IMR-90 (cell line): ENCODE measurements around the gene ARMH2. TPM values are rescaled to one million over a fixed set of nuclear protein-coding genes. Genes with fewer than 3 reads are reported as not detected.

ENCODE experiments used
- ATAC-seq: fragments of 200-7000 bp; cut with Tn5 transposase; 2 replicates; pipeline ENCODE4 v1.9.1; 2020; ENCODE audit warnings: low read depth, mild to moderate bottlenecking, moderate library complexity
- BruUV-seq: library from RNA; stranded (reverse); fragments of 400-500 nt; replicated peaks from 2 replicates; lab custom pipeline; 2021; lab: Mats Ljungman, UMichigan
- CTCF ChIA-PET: fragments of 300-600 bp; formaldehyde crosslinking; extraction: SDS; loops from one replicate; lab custom pipeline; 2021; ENCODE audit warnings: antibody characterized with exemption; lab: Yijun Ruan, JAX
- POLR2A ChIA-PET: fragments of 300-600 bp; sonication (Branson Sonifier 250); formaldehyde crosslinking; loops from one replicate; lab custom pipeline; 2022; ENCODE audit warnings: antibody characterized with exemption; ENCODE audit not compliant: unreplicated experiment; lab: Charles Lee
- DNase-seq: peaks from one replicate; pipeline ENCODE4 v3.0.0; 2013
- H2AFZ ChIP-seq: replicated peaks from 2 replicates; pipeline ENCODE3; 2013; ENCODE audit warnings: low read length, mild to moderate bottlenecking; ENCODE audit not compliant: poor library complexity
- H2AK5ac ChIP-seq: 2 replicates; pipeline ENCODE4 v1.6.1; 2013; ENCODE audit warnings: low read depth, low read length, inconsistent platforms
- H2AK9ac ChIP-seq: replicated peaks from 2 replicates; pipeline ENCODE3; 2013; ENCODE audit warnings: mild to moderate bottlenecking, low read depth, low read length, moderate library complexity; ENCODE audit not compliant: poor library complexity
- H2BK120ac ChIP-seq: 2 replicates; pipeline ENCODE4 v1.6.1; 2013; ENCODE audit warnings: low read depth, low read length, inconsistent platforms
- H2BK15ac ChIP-seq: 3 replicates; pipeline ENCODE4 v1.6.1; 2013; ENCODE audit warnings: low read depth, low read length, inconsistent platforms
- H2BK20ac ChIP-seq: 2 replicates; pipeline ENCODE4 v1.6.1; 2013; ENCODE audit warnings: low read depth, mild to moderate bottlenecking, inconsistent platforms, low read length, moderate library complexity
- H2BK5ac ChIP-seq: 2 replicates; pipeline ENCODE4 v1.6.1; 2013; ENCODE audit warnings: mild to moderate bottlenecking, low read depth, low read length, inconsistent platforms; ENCODE audit not compliant: poor library complexity, severe bottlenecking
- H3K14ac ChIP-seq: replicated peaks from 2 replicates; pipeline ENCODE4 v1.6.1; 2013; ENCODE audit warnings: low read depth, low read length, inconsistent platforms
- H3K18ac ChIP-seq: 2 replicates; pipeline ENCODE4 v1.6.1; 2013; ENCODE audit warnings: low read depth, low read length, control low read depth
- H3K23ac ChIP-seq: 2 replicates; pipeline ENCODE4 v1.6.1; 2013; ENCODE audit warnings: low read depth, low read length, inconsistent platforms
- H3K27ac ChIP-seq: 2 replicates; pipeline ENCODE4 v1.5.1; 2013; ENCODE audit warnings: mild to moderate bottlenecking, control low read depth, low read length; ENCODE audit not compliant: insufficient read depth
- H3K27me3 ChIP-seq: 2 replicates; pipeline ENCODE4 v1.6.1; 2013; ENCODE audit warnings: low read length; ENCODE audit not compliant: control insufficient read depth, insufficient read depth
- H3K36me3 ChIP-seq: 2 replicates; pipeline ENCODE4 v1.6.1; 2013; ENCODE audit warnings: low read length, mixed read lengths; ENCODE audit not compliant: control insufficient read depth, insufficient read depth
- H3K4ac ChIP-seq: 2 replicates; pipeline ENCODE4 v1.6.1; 2013; ENCODE audit warnings: low read depth, low read length, inconsistent platforms
- H3K4me1 ChIP-seq: 2 replicates; pipeline ENCODE4 v1.6.1; 2013; ENCODE audit warnings: low read length, mixed read lengths; ENCODE audit not compliant: control insufficient read depth, insufficient read depth
- H3K4me2 ChIP-seq: 2 replicates; pipeline ENCODE4 v1.6.1; 2013; ENCODE audit warnings: low read depth, mild to moderate bottlenecking, control low read depth, low read length, moderate library complexity
- H3K4me3 ChIP-seq: 2 replicates; pipeline ENCODE4 v1.5.1; 2013; ENCODE audit warnings: low read depth, mild to moderate bottlenecking, control low read depth, low read length, moderate library complexity; ENCODE audit not compliant: insufficient read depth
- H3K56ac ChIP-seq: 2 replicates; pipeline ENCODE4 v1.6.1; 2013; ENCODE audit warnings: low read length, inconsistent platforms; ENCODE audit not compliant: insufficient read depth; ENCODE audit errors: extremely low read depth
- H3K79me1 ChIP-seq, 2 experiments: 2 replicates each; pipeline ENCODE4 v1.6.1; 2013; ENCODE audit warnings: low read length in 2 of 2, inconsistent platforms in 1 of 2, low read depth in 1 of 2
- H3K9ac ChIP-seq: 2 replicates; pipeline ENCODE4 v1.6.1; 2013; ENCODE audit warnings: low read depth, low read length, control low read depth
- H3K9me1 ChIP-seq: 2 replicates; pipeline ENCODE4 v1.6.1; 2013; ENCODE audit warnings: low read length, inconsistent platforms; ENCODE audit not compliant: insufficient read depth
- H3K9me3 ChIP-seq: 2 replicates; pipeline ENCODE4 v1.6.1; 2013; ENCODE audit warnings: low read length; ENCODE audit not compliant: control insufficient read depth, insufficient read depth
- H4K20me1 ChIP-seq: 2 replicates; pipeline ENCODE4 v1.6.1; 2013; ENCODE audit warnings: low read length, inconsistent platforms; ENCODE audit not compliant: insufficient read depth
- H4K5ac ChIP-seq: 2 replicates; pipeline ENCODE4 v1.6.1; 2013; ENCODE audit warnings: mild to moderate bottlenecking, low read depth, low read length, control low read depth
- H4K8ac ChIP-seq, 2 experiments: 2 replicates each; pipeline ENCODE4 v1.6.1; 2013; ENCODE audit warnings: low read depth in 2 of 2, low read length in 2 of 2, control low read depth in 1 of 2, inconsistent platforms in 1 of 2
- H4K91ac ChIP-seq: 2 replicates; pipeline ENCODE4 v1.6.1; 2013; ENCODE audit warnings: low read depth, low read length, inconsistent platforms; ENCODE audit not compliant: insufficient read depth
- CHD1 ChIP-seq: IDR thresholded peaks from 2 replicates; pipeline ENCODE4 v1.6.1; 2012; ENCODE audit warnings: low read depth, low read length, improper control_type of control experiment
- ELK1 ChIP-seq: fragments of 150-350 bp; IDR thresholded peaks from 2 replicates; pipeline ENCODE4 v1.6.1; 2016; ENCODE audit warnings: low read depth, mild to moderate bottlenecking, low read length, moderate library complexity, borderline replicate concordance
- MAZ ChIP-seq: IDR thresholded peaks from 2 replicates; pipeline ENCODE4 v1.6.1; 2012; ENCODE audit warnings: low read depth, mild to moderate bottlenecking, low read length, improper control_type of control experiment, moderate library complexity, borderline replicate concordance
- NFE2L2 ChIP-seq: fragments of 150-350 bp; IDR thresholded peaks from 2 replicates; pipeline ENCODE4 v1.6.1; 2016; ENCODE audit warnings: low read depth, mild to moderate bottlenecking, low read length
- RCOR1 ChIP-seq: IDR thresholded peaks from 2 replicates; pipeline ENCODE4 v1.6.1; 2012; ENCODE audit warnings: mild to moderate bottlenecking, low read length, improper control_type of control experiment; ENCODE audit not compliant: insufficient replicate concordance
- WGBS, 2 experiments: methylation state at CpG; one replicate each; pipeline versions ENCODE4 v1.1.5 to v1.1.7; 2013; ENCODE audit warnings: missing lambda C conversion rate in 2 of 2; ENCODE audit not compliant: insufficient read length in 1 of 2; ENCODE audit errors: extremely low coverage in 2 of 2; 5-methylcytosine and 5-hydroxymethylcytosine counted together
- dilution Hi-C: fragments of 300-500 bp; cut with HindIII; formaldehyde crosslinking; loops from one replicate; pipeline ENCODE4 v1.14.3; 2018; ENCODE audit warnings: low sequenced_read_pairs; ENCODE audit not compliant: unreplicated experiment
- in situ Hi-C: fragments of 300-500 bp; cut with MboI; formaldehyde crosslinking; loops from 3 replicates; pipeline ENCODE4 v1.14.3; 2019; ENCODE audit warnings: low sequenced_read_pairs, inconsistent platforms, mixed read lengths
- intact Hi-C: fragments of 100-400 bp; cut with micrococcal nuclease; formaldehyde crosslinking; loops from 2 replicates; pipeline ENCODE4 v1.10.0; 2022
- polyA plus RNA-seq, 3 experiments: library from polyadenylated mRNA; depleted of rRNA; stranded (reverse); fragments of >200 nt; gene quantifications; 2 replicates each; pipeline ENCODE4 v1.2.3, GENCODE V29; 2012; ENCODE audit warnings: low replicate concordance in 1 of 3
- total RNA-seq: library from RNA; depleted of rRNA; stranded (reverse); fragments of >200 nt; gene quantifications from 2 replicates; pipeline ENCODE4 v1.2.3, GENCODE V29; 2012
- TF ChIP-seq, protein P1 (sequence below): conservative IDR thresholded peaks from 2 replicates; pipeline ENCODE4 v1.5.1; 2012; ENCODE audit warnings: mild to moderate bottlenecking, low read depth, low read length, improper control_type of control experiment
- TF ChIP-seq, protein P2 (sequence below): fragments of 150-350 bp; IDR thresholded peaks from 2 replicates; pipeline ENCODE4 v1.6.1; 2017; ENCODE audit warnings: mild to moderate bottlenecking, antibody characterized with exemption, low read length, low read depth

ARMH2 gene
- total and polyA plus RNA-seq, 2 of the 4 experiments (the other 2 are of a cell fraction), result not detected

DNA sequence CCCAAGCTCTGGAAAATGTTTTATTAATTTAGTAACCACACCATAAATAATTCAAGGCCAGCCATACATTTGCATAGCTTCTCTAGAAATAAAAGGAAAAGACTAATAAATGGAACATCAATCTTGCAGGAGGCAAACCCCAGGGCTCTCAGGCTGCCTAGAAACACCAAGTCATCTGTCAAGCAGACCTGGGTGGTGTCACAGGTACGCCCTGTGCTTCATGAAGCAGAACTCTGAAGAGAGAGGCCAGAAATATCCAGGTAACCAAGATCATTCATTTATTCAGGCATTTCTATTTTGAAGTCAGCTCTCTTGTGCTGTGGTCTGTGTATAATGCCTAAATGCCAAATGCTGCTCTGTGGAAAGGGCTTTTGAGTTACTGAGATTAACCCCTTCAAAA is 45.3 kb upstream of the ARMH2 start (continued):
- no peak for TF ChIP-seq ELK1
- TF ChIP-seq RCOR1, result no peak
- no peak for TF ChIP-seq NFE2L2

GRCh38 chr6:24840187-24840586 is 41.5 kb upstream of the ARMH2 start:
- Histone ChIP-seq H4K20me1 (no peaks in the 10 kb centered on the region), H4K8ac (no peak overlapping the region), H4K91ac (no peak overlapping the region), H3K4me1 (no peaks in the 10 kb centered on the region), H2AK5ac (no peak overlapping the region), H3K56ac (no peak overlapping the region), H3K14ac (no peak overlapping the region), H3K9me1 (0 out of 2 replicates have a peak, but pooled peaks cover 4% of the 10 kb centered on the region), H4K5ac (no peak overlapping the region), H3K36me3 (peaks cover 14% of the 10 kb centered on the region), H3K4ac (no peak overlapping the region), H2BK5ac (no peak overlapping the region), H3K79me1 (no peaks in the 10 kb centered on the region), H3K9me3 (no peaks in the 10 kb centered on the region), H3K23ac (no peak overlapping the region), H2BK20ac (no peak overlapping the region), H2BK15ac (no peak overlapping the region), H3K27ac (no peak overlapping the region), H3K9ac (no peak overlapping the region), H3K18ac (no peak overlapping the region), H2AFZ (no peak overlapping the region), H3K4me3 (no peak overlapping the region), H2BK120ac (no peak overlapping the region), H3K4me2 (no peak overlapping the region), H2AK9ac (no peak overlapping the region), H3K27me3 (no peaks in the 10 kb centered on the region)
- BruUV-seq, result no TSS peak
- no peak for DNase-seq
- no peak for ATAC-seq
- TF ChIP-seq CHD1 (no peak), NFE2L2 (no peak), MAZ (no peak)
- TF ChIP-seq, protein P1, sequence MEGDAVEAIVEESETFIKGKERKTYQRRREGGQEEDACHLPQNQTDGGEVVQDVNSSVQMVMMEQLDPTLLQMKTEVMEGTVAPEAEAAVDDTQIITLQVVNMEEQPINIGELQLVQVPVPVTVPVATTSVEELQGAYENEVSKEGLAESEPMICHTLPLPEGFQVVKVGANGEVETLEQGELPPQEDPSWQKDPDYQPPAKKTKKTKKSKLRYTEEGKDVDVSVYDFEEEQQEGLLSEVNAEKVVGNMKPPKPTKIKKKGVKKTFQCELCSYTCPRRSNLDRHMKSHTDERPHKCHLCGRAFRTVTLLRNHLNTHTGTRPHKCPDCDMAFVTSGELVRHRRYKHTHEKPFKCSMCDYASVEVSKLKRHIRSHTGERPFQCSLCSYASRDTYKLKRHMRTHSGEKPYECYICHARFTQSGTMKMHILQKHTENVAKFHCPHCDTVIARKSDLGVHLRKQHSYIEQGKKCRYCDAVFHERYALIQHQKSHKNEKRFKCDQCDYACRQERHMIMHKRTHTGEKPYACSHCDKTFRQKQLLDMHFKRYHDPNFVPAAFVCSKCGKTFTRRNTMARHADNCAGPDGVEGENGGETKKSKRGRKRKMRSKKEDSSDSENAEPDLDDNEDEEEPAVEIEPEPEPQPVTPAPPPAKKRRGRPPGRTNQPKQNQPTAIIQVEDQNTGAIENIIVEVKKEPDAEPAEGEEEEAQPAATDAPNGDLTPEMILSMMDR, result no peak
- TF ChIP-seq, protein P2, sequence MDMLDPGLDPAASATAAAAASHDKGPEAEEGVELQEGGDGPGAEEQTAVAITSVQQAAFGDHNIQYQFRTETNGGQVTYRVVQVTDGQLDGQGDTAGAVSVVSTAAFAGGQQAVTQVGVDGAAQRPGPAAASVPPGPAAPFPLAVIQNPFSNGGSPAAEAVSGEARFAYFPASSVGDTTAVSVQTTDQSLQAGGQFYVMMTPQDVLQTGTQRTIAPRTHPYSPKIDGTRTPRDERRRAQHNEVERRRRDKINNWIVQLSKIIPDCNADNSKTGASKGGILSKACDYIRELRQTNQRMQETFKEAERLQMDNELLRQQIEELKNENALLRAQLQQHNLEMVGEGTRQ, result no peak
- ChIA-PET POLR2A (no interaction called here), CTCF (interaction anchor here (0.6 kb wide), 1 partner anchor 14 kb away, joined by 6 read pairs; no protein-coding TSS in a partner anchor)
- dilution Hi-C loops, result loop anchor here (25.0 kb wide), 1 partner anchor 247 kb away; no protein-coding TSS in a partner anchor
- WGBS, 2 experiments, result no CpG with 5 or more reads among the region's 2 CpGs
- in situ Hi-C loops, result no loop called here
- intact Hi-C loops, result no loop called here
